Measurements from ENCODE around the gene HMHB1. TPM values are rescaled to one million over a fixed set of nuclear protein-coding genes. Genes with fewer than 3 reads are reported as not detected.

Gene HMHB1
- polyA plus RNA-seq, 1 donor from 2014 or later = not detected

DNA sequence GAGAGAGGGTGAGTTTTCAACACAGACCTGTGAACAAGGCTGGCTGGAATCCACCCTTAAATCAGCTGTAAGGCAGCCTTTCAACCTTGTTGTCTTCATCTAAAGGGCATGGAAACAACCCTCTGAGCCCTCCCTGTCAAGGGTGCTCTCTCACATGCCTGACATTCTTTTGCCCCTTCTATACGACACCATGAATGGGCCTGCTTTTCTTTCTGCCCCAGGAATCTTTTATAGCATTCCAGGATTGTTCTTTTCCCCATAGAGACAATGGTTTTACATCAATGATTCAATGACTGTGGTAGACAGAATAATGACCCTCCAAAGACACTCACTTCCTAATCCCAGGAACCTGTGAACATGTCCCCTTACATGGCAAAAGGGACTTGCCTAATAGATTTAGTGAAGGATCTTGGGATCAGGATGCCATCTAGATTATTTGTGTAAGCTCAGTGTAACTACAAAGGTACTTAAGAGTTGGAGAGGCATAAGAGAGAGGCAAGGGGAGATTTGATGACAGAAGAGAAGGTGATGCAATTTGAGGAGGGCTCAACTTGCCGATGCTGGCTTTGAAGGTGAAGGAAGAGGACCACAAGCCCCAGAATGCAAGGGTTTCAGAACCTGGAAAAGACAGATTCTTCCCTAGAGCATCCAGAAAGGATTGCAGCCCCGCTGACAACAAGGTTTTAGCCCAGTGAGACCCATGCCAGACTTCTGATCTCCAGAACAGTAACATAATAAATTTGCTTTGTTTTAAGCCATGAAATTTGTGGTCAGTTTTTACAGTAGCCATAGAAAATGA lies 29.2 kb upstream of the HMHB1 start:
- Histone ChIP-seq H3K4me2 (ENCODE audit: low read length) (no peak overlapping the region), H3K36me3 (ENCODE audit: insufficient read depth, low read length) (no peaks in the 10 kb centered on the region), H3K79me2 (replicated peaks; ENCODE audit: insufficient read depth, low read length) (no peaks in the 10 kb centered on the region), H3K4me3 (ENCODE audit: low read length) (no peak overlapping the region), H4K20me1 (ENCODE audit: insufficient read depth) (no peaks in the 10 kb centered on the region), H3F3A (ENCODE audit: insufficient read depth, low read length, poor library complexity, severe bottlenecking) (no peaks in the 10 kb centered on the region), H3K9me3 (ENCODE audit: low read length) (peaks cover 3% of the 10 kb centered on the region), H3K9ac (ENCODE audit: low read length) (no peak overlapping the region), H3K27ac (ENCODE audit: low read length) (no peak overlapping the region), H2AFZ (ENCODE audit: low read depth, low read length) (no peak overlapping the region), H3K27me3 (ENCODE audit: insufficient read depth, low read depth, low read length) (no peaks in the 10 kb centered on the region), H3K9me2 (ENCODE audit: insufficient read depth, low read length) (no peaks in the 10 kb centered on the region)
- no peak for TF ChIP-seq EP300 (conservative IDR thresholded peaks at IDR 0.05; ENCODE audit: poor library complexity, severe bottlenecking)
- TF ChIP-seq, protein P1, sequence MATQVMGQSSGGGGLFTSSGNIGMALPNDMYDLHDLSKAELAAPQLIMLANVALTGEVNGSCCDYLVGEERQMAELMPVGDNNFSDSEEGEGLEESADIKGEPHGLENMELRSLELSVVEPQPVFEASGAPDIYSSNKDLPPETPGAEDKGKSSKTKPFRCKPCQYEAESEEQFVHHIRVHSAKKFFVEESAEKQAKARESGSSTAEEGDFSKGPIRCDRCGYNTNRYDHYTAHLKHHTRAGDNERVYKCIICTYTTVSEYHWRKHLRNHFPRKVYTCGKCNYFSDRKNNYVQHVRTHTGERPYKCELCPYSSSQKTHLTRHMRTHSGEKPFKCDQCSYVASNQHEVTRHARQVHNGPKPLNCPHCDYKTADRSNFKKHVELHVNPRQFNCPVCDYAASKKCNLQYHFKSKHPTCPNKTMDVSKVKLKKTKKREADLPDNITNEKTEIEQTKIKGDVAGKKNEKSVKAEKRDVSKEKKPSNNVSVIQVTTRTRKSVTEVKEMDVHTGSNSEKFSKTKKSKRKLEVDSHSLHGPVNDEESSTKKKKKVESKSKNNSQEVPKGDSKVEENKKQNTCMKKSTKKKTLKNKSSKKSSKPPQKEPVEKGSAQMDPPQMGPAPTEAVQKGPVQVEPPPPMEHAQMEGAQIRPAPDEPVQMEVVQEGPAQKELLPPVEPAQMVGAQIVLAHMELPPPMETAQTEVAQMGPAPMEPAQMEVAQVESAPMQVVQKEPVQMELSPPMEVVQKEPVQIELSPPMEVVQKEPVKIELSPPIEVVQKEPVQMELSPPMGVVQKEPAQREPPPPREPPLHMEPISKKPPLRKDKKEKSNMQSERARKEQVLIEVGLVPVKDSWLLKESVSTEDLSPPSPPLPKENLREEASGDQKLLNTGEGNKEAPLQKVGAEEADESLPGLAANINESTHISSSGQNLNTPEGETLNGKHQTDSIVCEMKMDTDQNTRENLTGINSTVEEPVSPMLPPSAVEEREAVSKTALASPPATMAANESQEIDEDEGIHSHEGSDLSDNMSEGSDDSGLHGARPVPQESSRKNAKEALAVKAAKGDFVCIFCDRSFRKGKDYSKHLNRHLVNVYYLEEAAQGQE (IDR thresholded peaks at IDR 0.05; ENCODE audit: borderline replicate concordance) = no peak
- no peak for TF ChIP-seq EZH2 (IDR thresholded peaks at IDR 0.05; ENCODE audit: borderline replicate concordance, insufficient read depth, low read length, poor library complexity, severe bottlenecking)
- TF ChIP-seq TAF1 (IDR thresholded peaks at IDR 0.05; ENCODE audit: low read depth) = no peak
- no peak for TF ChIP-seq POLR2AphosphoS5 (IDR thresholded peaks at IDR 0.05)
- TF ChIP-seq MXI1 (conservative IDR thresholded peaks at IDR 0.05; ENCODE audit: poor library complexity, severe bottlenecking) = no peak
- TF ChIP-seq SMC3 (conservative IDR thresholded peaks at IDR 0.05; ENCODE audit: poor library complexity) = no peak

DNA sequence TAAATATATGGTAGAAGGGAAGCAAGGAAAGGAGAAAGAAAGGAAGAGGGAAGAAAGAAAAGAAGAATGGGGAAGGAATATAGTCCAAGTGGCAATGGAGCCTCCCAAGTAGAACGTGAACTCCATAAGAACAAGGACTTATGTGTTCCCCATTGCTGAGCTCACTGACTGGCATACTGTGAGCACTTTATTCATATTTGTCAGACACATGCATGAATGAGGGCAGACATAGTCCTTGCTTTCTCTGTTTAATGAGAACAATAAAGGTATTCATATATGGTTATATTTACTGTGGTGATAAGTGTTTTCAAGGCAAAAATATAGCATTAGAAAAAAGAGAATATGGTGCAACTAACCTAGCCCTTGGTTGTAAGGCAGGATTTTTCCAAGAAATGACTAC lies 23.6 kb upstream of the HMHB1 start:
- Histone ChIP-seq H3K9me2 (ENCODE audit: insufficient read depth, low read length) (no peaks in the 10 kb centered on the region), H3K36me3 (ENCODE audit: insufficient read depth, low read length) (no peaks in the 10 kb centered on the region), H3K4me2 (ENCODE audit: low read length) (no peak overlapping the region), H3F3A (ENCODE audit: insufficient read depth, low read length, poor library complexity, severe bottlenecking) (no peaks in the 10 kb centered on the region), H3K9ac (ENCODE audit: low read length) (no peak overlapping the region), H2AFZ (ENCODE audit: low read depth, low read length) (no peak overlapping the region), H4K20me1 (ENCODE audit: insufficient read depth) (no peaks in the 10 kb centered on the region), H3K27ac (ENCODE audit: low read length) (no peak overlapping the region), H3K27me3 (ENCODE audit: insufficient read depth, low read depth, low read length) (no peaks in the 10 kb centered on the region), H3K9me3 (ENCODE audit: low read length) (peaks cover 3% of the 10 kb centered on the region), H3K79me2 (replicated peaks; ENCODE audit: insufficient read depth, low read length) (no peaks in the 10 kb centered on the region), H3K4me3 (ENCODE audit: low read length) (no peak overlapping the region)
- TF ChIP-seq POLR2AphosphoS5 (IDR thresholded peaks at IDR 0.05) = no peak

DNA sequence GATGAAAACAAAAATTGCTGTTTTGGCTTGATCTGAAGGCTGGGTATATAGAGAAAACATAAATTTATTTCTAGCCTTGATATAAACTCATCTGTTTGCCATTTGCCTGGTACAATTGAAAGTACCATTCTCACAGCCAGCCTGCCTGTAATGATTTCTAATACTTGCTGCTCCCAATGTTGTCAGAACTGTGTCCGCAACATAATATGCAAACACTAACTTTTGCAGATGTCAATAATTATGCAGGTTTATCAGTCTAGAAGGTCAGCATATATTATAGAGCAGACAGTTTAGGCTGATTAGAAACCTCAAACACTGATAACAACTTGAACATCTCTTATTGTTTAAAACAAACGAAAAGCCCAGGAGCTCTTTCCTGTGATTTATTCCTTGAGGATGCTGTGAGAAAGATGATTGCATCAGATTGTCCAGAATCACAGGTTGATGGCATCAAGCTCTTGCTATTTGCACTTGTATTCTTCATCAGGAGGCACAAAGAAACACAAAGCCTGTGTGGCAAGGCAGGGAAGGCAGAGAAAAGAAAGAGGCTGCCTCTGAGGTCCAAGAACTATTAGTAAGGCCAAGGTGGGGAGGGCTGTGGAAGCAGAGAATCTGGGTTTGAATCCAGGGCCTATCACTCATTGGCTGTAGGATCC lies 21.4 kb upstream of the HMHB1 start:
- Histone ChIP-seq H3K9ac (ENCODE audit: low read length) (no peak overlapping the region), H3K4me3 (ENCODE audit: low read length) (no peak overlapping the region), H3K27ac (ENCODE audit: low read length) (peak overlapping the region; percentile 13)

More for the DNA sequence above, 21.4 kb upstream of the HMHB1 start:
- Histone ChIP-seq H4K20me1 (ENCODE audit: insufficient read depth) (no peaks in the 10 kb centered on the region), H3K9me3 (ENCODE audit: low read length) (no peaks in the 10 kb centered on the region), H3K79me2 (replicated peaks; ENCODE audit: insufficient read depth, low read length) (no peaks in the 10 kb centered on the region), H3K36me3 (ENCODE audit: insufficient read depth, low read length) (no peaks in the 10 kb centered on the region), H3F3A (ENCODE audit: insufficient read depth, low read length, poor library complexity, severe bottlenecking) (no peaks in the 10 kb centered on the region), H2AFZ (ENCODE audit: low read depth, low read length) (no peak overlapping the region), H3K27me3 (ENCODE audit: insufficient read depth, low read depth, low read length) (no peaks in the 10 kb centered on the region), H3K9me2 (ENCODE audit: insufficient read depth, low read length) (no peaks in the 10 kb centered on the region), H3K4me2 (ENCODE audit: low read length) (no peak overlapping the region)
- TF ChIP-seq MXI1 (conservative IDR thresholded peaks at IDR 0.05; ENCODE audit: poor library complexity, severe bottlenecking) (no peak), EP300 (conservative IDR thresholded peaks at IDR 0.05; ENCODE audit: poor library complexity, severe bottlenecking) (no peak), TAF1 (IDR thresholded peaks at IDR 0.05; ENCODE audit: low read depth) (no peak), RAD21 (conservative IDR thresholded peaks at IDR 0.05) (no peak), EZH2 (IDR thresholded peaks at IDR 0.05; ENCODE audit: borderline replicate concordance, insufficient read depth, low read length, poor library complexity, severe bottlenecking) (no peak), POLR2AphosphoS5 (IDR thresholded peaks at IDR 0.05) (no peak), SMC3 (conservative IDR thresholded peaks at IDR 0.05; ENCODE audit: poor library complexity) (no peak)
- TF ChIP-seq, protein P2, sequence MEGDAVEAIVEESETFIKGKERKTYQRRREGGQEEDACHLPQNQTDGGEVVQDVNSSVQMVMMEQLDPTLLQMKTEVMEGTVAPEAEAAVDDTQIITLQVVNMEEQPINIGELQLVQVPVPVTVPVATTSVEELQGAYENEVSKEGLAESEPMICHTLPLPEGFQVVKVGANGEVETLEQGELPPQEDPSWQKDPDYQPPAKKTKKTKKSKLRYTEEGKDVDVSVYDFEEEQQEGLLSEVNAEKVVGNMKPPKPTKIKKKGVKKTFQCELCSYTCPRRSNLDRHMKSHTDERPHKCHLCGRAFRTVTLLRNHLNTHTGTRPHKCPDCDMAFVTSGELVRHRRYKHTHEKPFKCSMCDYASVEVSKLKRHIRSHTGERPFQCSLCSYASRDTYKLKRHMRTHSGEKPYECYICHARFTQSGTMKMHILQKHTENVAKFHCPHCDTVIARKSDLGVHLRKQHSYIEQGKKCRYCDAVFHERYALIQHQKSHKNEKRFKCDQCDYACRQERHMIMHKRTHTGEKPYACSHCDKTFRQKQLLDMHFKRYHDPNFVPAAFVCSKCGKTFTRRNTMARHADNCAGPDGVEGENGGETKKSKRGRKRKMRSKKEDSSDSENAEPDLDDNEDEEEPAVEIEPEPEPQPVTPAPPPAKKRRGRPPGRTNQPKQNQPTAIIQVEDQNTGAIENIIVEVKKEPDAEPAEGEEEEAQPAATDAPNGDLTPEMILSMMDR (IDR thresholded peaks at IDR 0.05; ENCODE audit: poor library complexity, severe bottlenecking) = no peak
- TF ChIP-seq, protein P1 (IDR thresholded peaks at IDR 0.05; ENCODE audit: borderline replicate concordance) = no peak
